HG02884 (cell line): ENCODE data around the gene CYTH3.
A peak's percentile ranks its signal among the peaks of the same experiment; 100 is the strongest.

Experiments used
- ATAC-seq: cut with Tn5 transposase; IDR thresholded peaks from one replicate; pipeline ENCODE4 v1.9.1; 2021; ENCODE audit warnings: mild to moderate bottlenecking, moderate library complexity; ENCODE audit not compliant: unreplicated experiment

The CYTH3 gene

GRCh38 chr7:6167587-6168476 is 104.6 kb downstream of the CYTH3 start:
- ATAC-seq: no peak

- ATAC-seq: no peak
These were observed 105.3 kb downstream of the CYTH3 start for GRCh38 chr7:6167004-6167551.

GRCh38 chr7:6166443-6166891 is 106.0 kb downstream of the CYTH3 start:
- ATAC-seq: no peak

GRCh38 chr7:6165521-6166320 is 106.7 kb downstream of the CYTH3 start:
- ATAC-seq: no peak

GRCh38 chr7:6165075-6165474 is 107.3 kb downstream of the CYTH3 start:
- no peak for ATAC-seq

GRCh38 chr7:6164491-6164890 is 107.9 kb downstream of the CYTH3 start:
- ATAC-seq: no peak

GRCh38 chr7:6164010-6164409 is 108.4 kb downstream of the CYTH3 start:
- no peak for ATAC-seq

GRCh38 chr7:6163402-6163801 is 109.0 kb downstream of the CYTH3 start:
- no peak for ATAC-seq

GRCh38 chr7:6162650-6163366 is 109.6 kb downstream of the CYTH3 start:
- ATAC-seq: no peak

GRCh38 chr7:6162331-6162620 is 110.1 kb downstream of the CYTH3 start:
- ATAC-seq: no peak

- ATAC-seq: peak; percentile 61
These were observed 110.7 kb downstream of the CYTH3 start for GRCh38 chr7:6161463-6162330.

GRCh38 chr7:6160191-6160623 is 112.2 kb downstream of the CYTH3 start:
- ATAC-seq: no peak

- no peak for ATAC-seq
These were observed 112.8 kb downstream of the CYTH3 start for GRCh38 chr7:6159524-6160031.

GRCh38 chr7:6159097-6159483 is 113.3 kb downstream of the CYTH3 start:
- no peak for ATAC-seq

- no peak for ATAC-seq
These were observed 113.9 kb downstream of the CYTH3 start for GRCh38 chr7:6158424-6159096.

- no peak for ATAC-seq
These were observed 114.6 kb downstream of the CYTH3 start for GRCh38 chr7:6157685-6158423.

- no peak for ATAC-seq
These were observed 115.7 kb downstream of the CYTH3 start for GRCh38 chr7:6156734-6157133.

- ATAC-seq: no peak
These were observed 116.8 kb downstream of the CYTH3 start for GRCh38 chr7:6155596-6155995.
